ENCODE measurements around the gene HTRA1.

Gene HTRA1

DNA sequence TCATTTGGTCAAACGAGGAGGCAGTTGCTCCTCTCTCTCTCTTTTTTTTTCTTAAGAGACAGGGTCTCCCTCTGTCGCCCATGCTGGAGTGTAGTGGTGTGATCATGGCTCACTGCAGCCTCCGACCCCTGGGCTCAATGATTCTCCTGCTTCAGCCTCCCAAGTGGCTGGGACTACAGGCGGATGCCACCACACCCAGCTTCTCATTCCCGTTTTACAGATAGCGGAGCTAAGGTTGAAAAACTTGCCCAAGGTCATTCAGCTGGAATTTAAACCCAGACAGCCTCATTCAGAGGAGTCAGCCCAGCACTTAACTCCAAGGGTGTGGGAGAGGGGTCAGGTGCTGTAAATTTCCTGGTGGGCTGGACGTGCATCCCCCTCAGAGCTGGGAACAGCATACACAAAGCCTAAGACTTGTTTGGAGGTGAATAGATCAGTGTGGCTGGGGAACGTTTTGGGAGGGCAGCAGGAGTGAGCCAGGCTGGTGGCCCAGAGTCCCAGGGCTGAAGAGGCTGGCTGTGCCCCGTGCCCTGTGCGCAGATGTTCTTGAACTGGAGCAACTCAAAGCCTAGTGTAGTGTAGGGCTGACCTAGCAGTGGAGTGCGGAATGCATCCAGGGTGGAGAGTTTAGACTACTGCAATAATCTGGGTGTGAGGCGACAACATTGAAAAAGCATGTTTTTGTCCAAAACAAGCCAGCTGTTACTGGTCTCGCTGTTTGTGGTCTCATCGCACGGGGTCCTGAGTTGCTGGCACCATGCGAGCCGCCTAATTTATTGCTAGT, 2.3 kb downstream of the HTRA1 start:
- in situ Hi-C loops (cut with HindIII; ENCODE audit: low sequenced_read_pairs), result no loop called here
- no peak for TF ChIP-seq CTCF (IDR thresholded peaks at IDR 0.05; ENCODE audit: low read depth, low read length, missing control alignments)
- peak overlapping the region; percentile 63 for H3K4me3 ChIP-seq (ENCODE audit: low read depth, low read length)

DNA sequence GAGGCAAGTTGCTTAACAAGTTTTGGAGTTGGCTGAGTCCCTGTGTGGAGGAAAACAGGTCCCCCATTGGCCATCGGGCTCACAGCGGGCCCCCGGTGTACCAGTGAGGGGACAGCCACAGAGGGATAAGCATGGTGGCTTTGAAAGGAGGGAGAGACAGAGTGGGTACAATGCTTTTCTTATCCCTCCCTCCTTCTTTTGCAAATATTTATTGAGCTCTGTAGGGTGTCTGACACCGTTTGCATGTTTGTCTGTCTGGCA, 2.8 kb downstream of the HTRA1 start:
- no peak overlapping the region for H3K4me3 ChIP-seq (ENCODE audit: low read depth, low read length)
- TF ChIP-seq CTCF (IDR thresholded peaks at IDR 0.05; ENCODE audit: low read depth, low read length, missing control alignments), result no peak
- in situ Hi-C loops (cut with HindIII; ENCODE audit: low sequenced_read_pairs), result no loop called here
- no peak for DNase-seq (ENCODE audit: low read depth)

More for the DNA sequence above, 2.3 kb downstream of the HTRA1 start:
- DNase-seq (ENCODE audit: low read depth), result no peak

DNA sequence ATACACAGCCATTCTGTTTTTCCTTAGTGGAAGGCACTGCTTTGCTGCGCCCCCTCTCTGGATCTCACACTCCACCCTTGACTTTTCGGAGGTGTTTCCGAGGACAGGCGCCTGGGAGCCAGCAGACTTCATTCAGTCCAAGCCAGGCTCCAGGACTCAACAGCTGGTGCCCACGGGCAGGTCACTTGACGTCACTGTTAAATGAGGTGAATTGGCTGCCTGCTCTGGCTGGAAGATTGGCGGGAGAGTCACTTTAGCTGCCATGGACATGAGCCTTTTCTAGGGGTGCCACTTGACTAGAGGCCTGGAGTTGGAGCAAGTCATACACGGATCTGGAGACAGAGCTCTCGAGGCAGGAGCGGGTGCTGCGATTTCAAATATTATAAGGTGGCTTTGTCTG, 3.2 kb downstream of the HTRA1 start:
- in situ Hi-C loops (cut with HindIII; ENCODE audit: low sequenced_read_pairs), result no loop called here
- no peak for DNase-seq (ENCODE audit: low read depth)
- no peak overlapping the region for H3K4me3 ChIP-seq (ENCODE audit: low read depth, low read length)
- TF ChIP-seq CTCF (IDR thresholded peaks at IDR 0.05; ENCODE audit: low read depth, low read length, missing control alignments), result no peak

DNA sequence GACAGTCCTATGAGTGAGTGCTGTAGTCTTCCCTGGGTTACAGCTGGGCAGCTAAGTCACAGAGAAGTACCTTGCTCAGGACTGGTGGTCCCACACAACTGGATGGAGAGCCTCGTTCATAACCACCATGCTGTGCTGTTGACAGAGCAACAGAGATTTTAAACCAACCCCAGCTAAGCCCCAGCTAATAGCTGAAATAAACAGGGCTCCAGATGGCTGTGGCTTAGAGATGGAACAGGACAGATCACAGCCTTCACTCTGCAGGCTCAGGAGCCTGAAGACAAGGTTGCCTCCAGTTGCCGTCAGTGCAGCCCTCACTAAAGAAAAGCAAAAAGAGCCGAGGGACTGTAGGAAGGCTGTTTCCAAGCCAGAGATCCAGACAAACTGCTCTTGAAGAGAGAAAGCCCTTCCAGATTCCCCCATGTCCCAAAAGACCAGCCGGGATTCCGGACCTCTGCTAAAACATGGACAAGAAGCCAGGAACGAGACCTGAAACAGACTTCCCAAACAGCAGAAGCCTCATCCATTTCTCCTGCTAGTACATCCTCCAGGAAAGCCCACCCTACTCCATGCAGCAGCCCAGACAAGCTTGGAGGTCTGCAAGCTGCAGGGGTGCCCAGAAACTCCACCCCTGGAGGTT, 4.2 kb downstream of the HTRA1 start:
- in situ Hi-C loops (cut with HindIII; ENCODE audit: low sequenced_read_pairs), result no loop called here
- H3K4me3 ChIP-seq (ENCODE audit: low read depth, low read length), result no peak overlapping the region
- TF ChIP-seq CTCF (IDR thresholded peaks at IDR 0.05; ENCODE audit: low read depth, low read length, missing control alignments), result no peak
- DNase-seq (ENCODE audit: low read depth), result no peak

- TF ChIP-seq CTCF (IDR thresholded peaks at IDR 0.05; ENCODE audit: low read depth, low read length, missing control alignments), result no peak
- in situ Hi-C loops (cut with HindIII; ENCODE audit: low sequenced_read_pairs), result no loop called here
- no peak for DNase-seq (ENCODE audit: low read depth)
- H3K4me3 ChIP-seq (ENCODE audit: low read depth, low read length), result no peak overlapping the region
Observed at GRCh38 chr10:122466951-122467381, 5.6 kb downstream of the HTRA1 start.

DNA sequence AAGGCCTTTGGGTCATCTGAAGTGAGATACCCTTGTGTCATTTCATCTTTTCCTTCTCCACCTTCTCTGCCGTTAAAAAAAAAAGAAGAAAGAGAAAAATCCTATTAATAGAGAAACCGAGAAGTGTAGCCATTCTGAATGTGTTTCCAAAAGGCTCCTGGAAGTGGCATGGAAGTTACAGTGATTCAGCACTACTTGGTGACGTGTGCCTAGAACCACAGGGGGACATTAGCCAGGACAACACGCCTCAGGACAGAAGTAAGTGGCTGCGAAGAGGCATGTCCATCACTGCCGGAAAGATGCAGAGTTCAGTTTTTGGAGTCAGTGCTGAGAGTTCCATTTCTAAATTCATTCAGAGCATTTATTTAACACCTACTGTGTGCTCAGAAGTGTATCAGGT, 6.3 kb downstream of the HTRA1 start:
- in situ Hi-C loops (cut with HindIII; ENCODE audit: low sequenced_read_pairs), result no loop called here
- H3K4me3 ChIP-seq (ENCODE audit: low read depth, low read length), result no peak overlapping the region
- TF ChIP-seq CTCF (IDR thresholded peaks at IDR 0.05; ENCODE audit: low read depth, low read length, missing control alignments), result no peak
- DNase-seq (ENCODE audit: low read depth), result no peak

Data from astrocyte of the cerebellum (primary cell).